ENCODE results near the gene KRTAP12-2.
A peak's percentile ranks its signal among the peaks of the same experiment; 100 is the strongest.

Gene KRTAP12-2

GRCh38 chr21:44658913-44659595 is 7.7 kb downstream of the KRTAP12-2 start:
- no peak overlapping the region for H3K4me2 ChIP-seq (ENCODE audit: low read length, poor library complexity, severe bottlenecking)
- H2BK15ac ChIP-seq (ENCODE audit: low read depth, poor library complexity, severe bottlenecking) = no peak overlapping the region
- DNase-seq = no peak
- WGBS = 66% methylated on average over 9 of the region's 11 CpGs
- no peaks in the 10 kb centered on the region for H3K36me3 ChIP-seq (ENCODE audit: control insufficient read depth in 1 of 2, insufficient read depth in 2 of 2, low read depth in 1 of 2, low read length in 2 of 2)
- peaks cover 2% of the 10 kb centered on the region for H3K4me1 ChIP-seq (ENCODE audit: control insufficient read depth, insufficient read depth, low read depth, low read length)
- no peak overlapping the region for H2BK12ac ChIP-seq (ENCODE audit: low read length in 2 of 2)
- no peak overlapping the region for H2AK5ac ChIP-seq (ENCODE audit: low read length, severe bottlenecking)
- H2BK5ac ChIP-seq (ENCODE audit: low read depth, low read length, poor library complexity, severe bottlenecking) = no peak overlapping the region
- no peak overlapping the region for H3K18ac ChIP-seq (ENCODE audit: low read depth in 1 of 2, low read length in 2 of 2)
- no peak overlapping the region for H3K4me3 ChIP-seq (ENCODE audit: insufficient read depth in 1 of 2, low read depth in 1 of 2, low read length in 2 of 2)
- no peak overlapping the region for H3K9ac ChIP-seq (ENCODE audit: low read length)
- H4K8ac ChIP-seq (ENCODE audit: low read length) = no peak overlapping the region
- H4K91ac ChIP-seq (ENCODE audit: low read length) = peak overlapping the region; percentile 15
- no peak overlapping the region for H3K27ac ChIP-seq (ENCODE audit: low read length, poor library complexity, severe bottlenecking)
- no peak overlapping the region for H2BK120ac ChIP-seq (ENCODE audit: low read depth, low read length)
- H3K23ac ChIP-seq (ENCODE audit: low read length in 2 of 2) = no peak overlapping the region
- no peak overlapping the region for H2AFZ ChIP-seq (ENCODE audit: low read depth, low read length)
- H3K79me1 ChIP-seq (replicated peaks; ENCODE audit: low read length, poor library complexity, severe bottlenecking) = no peaks in the 10 kb centered on the region
- H3K14ac ChIP-seq (ENCODE audit: low read length in 2 of 2) = no peak overlapping the region
- peaks cover 14% of the 10 kb centered on the region for H3K9me3 ChIP-seq (ENCODE audit: control insufficient read depth, low read length)
- no peaks in the 10 kb centered on the region for H3K27me3 ChIP-seq (ENCODE audit: control insufficient read depth in 1 of 2, insufficient read depth in 1 of 2, low read length in 2 of 2)
- H3K4ac ChIP-seq (ENCODE audit: low read depth in 1 of 2, low read length in 2 of 2) = no peak overlapping the region

- no peaks in the 10 kb centered on the region for H3K27me3 ChIP-seq (ENCODE audit: control insufficient read depth in 1 of 2, insufficient read depth in 1 of 2, low read length in 2 of 2)
- H3K23ac ChIP-seq (ENCODE audit: low read length in 2 of 2) = no peak overlapping the region
- no peaks in the 10 kb centered on the region for H3K36me3 ChIP-seq (ENCODE audit: control insufficient read depth in 1 of 2, insufficient read depth in 2 of 2, low read depth in 1 of 2, low read length in 2 of 2)
- H2BK12ac ChIP-seq (ENCODE audit: low read length in 2 of 2) = no peak overlapping the region
- H2AFZ ChIP-seq (ENCODE audit: low read depth, low read length) = no peak overlapping the region
- no peak overlapping the region for H2BK120ac ChIP-seq (ENCODE audit: low read depth, low read length)
- no peak overlapping the region for H2BK15ac ChIP-seq (ENCODE audit: low read depth, poor library complexity, severe bottlenecking)
- peaks cover 14% of the 10 kb centered on the region for H3K9me3 ChIP-seq (ENCODE audit: control insufficient read depth, low read length)
- no peak overlapping the region for H3K9ac ChIP-seq (ENCODE audit: low read length)
- no peak overlapping the region for H3K14ac ChIP-seq (ENCODE audit: low read length in 2 of 2)
- no peak overlapping the region for H3K4me2 ChIP-seq (ENCODE audit: low read length, poor library complexity, severe bottlenecking)
- H3K79me1 ChIP-seq (replicated peaks; ENCODE audit: low read length, poor library complexity, severe bottlenecking) = no peaks in the 10 kb centered on the region
- H3K4me1 ChIP-seq (ENCODE audit: control insufficient read depth, insufficient read depth, low read depth, low read length) = peaks cover 2% of the 10 kb centered on the region
- H3K4ac ChIP-seq (ENCODE audit: low read depth in 1 of 2, low read length in 2 of 2) = no peak overlapping the region
- H3K4me3 ChIP-seq (ENCODE audit: insufficient read depth in 1 of 2, low read depth in 1 of 2, low read length in 2 of 2) = no peak overlapping the region
- WGBS = 78% methylated on average over 4 of the region's 5 CpGs
- DNase-seq = no peak
- H2AK5ac ChIP-seq (ENCODE audit: low read length, severe bottlenecking) = no peak overlapping the region
- H2BK5ac ChIP-seq (ENCODE audit: low read depth, low read length, poor library complexity, severe bottlenecking) = no peak overlapping the region
- no peak overlapping the region for H3K27ac ChIP-seq (ENCODE audit: low read length, poor library complexity, severe bottlenecking)
- no peak overlapping the region for H3K18ac ChIP-seq (ENCODE audit: low read depth in 1 of 2, low read length in 2 of 2)
- H4K91ac ChIP-seq (ENCODE audit: low read length) = no peak overlapping the region
- no peak overlapping the region for H4K8ac ChIP-seq (ENCODE audit: low read length)
Measured at GRCh38 chr21:44658541-44658910, 8.2 kb downstream of the KRTAP12-2 start.

- no peak within 1 kb of the TSS for H3K14ac ChIP-seq (ENCODE audit: low read length in 2 of 2)
- H3K9me3 ChIP-seq (ENCODE audit: control insufficient read depth, low read length) = peaks cover 14% of the 10 kb centered on the region
- no peak within 1 kb of the TSS for H3K27ac ChIP-seq (ENCODE audit: low read length, poor library complexity, severe bottlenecking)
- no peak within 1 kb of the TSS for H3K23ac ChIP-seq (ENCODE audit: low read length in 2 of 2)
- H2AK5ac ChIP-seq (ENCODE audit: low read length, severe bottlenecking) = no peak within 1 kb of the TSS
- no peak within 1 kb of the TSS for H3K4me3 ChIP-seq (ENCODE audit: insufficient read depth in 1 of 2, low read depth in 1 of 2, low read length in 2 of 2)
- H3K79me1 ChIP-seq (replicated peaks; ENCODE audit: low read length, poor library complexity, severe bottlenecking) = no peaks in the 10 kb centered on the region
- no peaks in the 10 kb centered on the region for H3K27me3 ChIP-seq (ENCODE audit: control insufficient read depth in 1 of 2, insufficient read depth in 1 of 2, low read length in 2 of 2)
- H4K91ac ChIP-seq (ENCODE audit: low read length) = peak within 1 kb of the TSS; percentile 1
- no peaks in the 10 kb centered on the region for H3K36me3 ChIP-seq (ENCODE audit: control insufficient read depth in 1 of 2, insufficient read depth in 2 of 2, low read depth in 1 of 2, low read length in 2 of 2)
- H3K9ac ChIP-seq (ENCODE audit: low read length) = no peak within 1 kb of the TSS
- H3K4me1 ChIP-seq (ENCODE audit: control insufficient read depth, insufficient read depth, low read depth, low read length) = peaks cover 2% of the 10 kb centered on the region
- no peak within 1 kb of the TSS for H2AFZ ChIP-seq (ENCODE audit: low read depth, low read length)
- H3K4ac ChIP-seq (ENCODE audit: low read depth in 1 of 2, low read length in 2 of 2) = no peak within 1 kb of the TSS
- no peak within 1 kb of the TSS for H2BK15ac ChIP-seq (ENCODE audit: low read depth, poor library complexity, severe bottlenecking)
- no peak within 1 kb of the TSS for H3K4me2 ChIP-seq (ENCODE audit: low read length, poor library complexity, severe bottlenecking)
- no peak within 1 kb of the TSS for H2BK5ac ChIP-seq (ENCODE audit: low read depth, low read length, poor library complexity, severe bottlenecking)
- H2BK120ac ChIP-seq (ENCODE audit: low read depth, low read length) = no peak within 1 kb of the TSS
- no peak within 1 kb of the TSS for H4K8ac ChIP-seq (ENCODE audit: low read length)
- WGBS = 71% methylated on average over 26 of the region's 26 CpGs
- no peak within 1 kb of the TSS for H3K18ac ChIP-seq (ENCODE audit: low read depth in 1 of 2, low read length in 2 of 2)
- DNase-seq = peak; percentile 32
- no peak within 1 kb of the TSS for H2BK12ac ChIP-seq (ENCODE audit: low read length in 2 of 2)
Measured at GRCh38 chr21:44657635-44658540, 8.8 kb downstream of the KRTAP12-2 start, which contains the start of gene KRTAP12-3. TSS of gene KRTAP12-3 (plus strand) at chr21:44657932. CDS start at chr21:44657980, 48 bp downstream.

GRCh38 chr21:44656868-44657267 is 9.9 kb downstream of the KRTAP12-2 start:
- Histone ChIP-seq H3K23ac (ENCODE audit: low read length in 2 of 2) (no peak overlapping the region), H4K8ac (ENCODE audit: low read length) (no peak overlapping the region), H3K9ac (ENCODE audit: low read length) (no peak overlapping the region), H3K4me2 (ENCODE audit: low read length, poor library complexity, severe bottlenecking) (no peak overlapping the region), H3K14ac (ENCODE audit: low read length in 2 of 2) (no peak overlapping the region), H3K4ac (ENCODE audit: low read depth in 1 of 2, low read length in 2 of 2) (no peak overlapping the region), H4K91ac (ENCODE audit: low read length) (no peak overlapping the region), H3K18ac (ENCODE audit: low read depth in 1 of 2, low read length in 2 of 2) (no peak overlapping the region), H2BK12ac (ENCODE audit: low read length in 2 of 2) (no peak overlapping the region), H3K79me1 (replicated peaks; ENCODE audit: low read length, poor library complexity, severe bottlenecking) (no peaks in the 10 kb centered on the region), H2BK15ac (ENCODE audit: low read depth, poor library complexity, severe bottlenecking) (no peak overlapping the region), H3K27ac (ENCODE audit: low read length, poor library complexity, severe bottlenecking) (no peak overlapping the region), H3K9me3 (ENCODE audit: control insufficient read depth, low read length) (peaks cover 14% of the 10 kb centered on the region), H2BK120ac (ENCODE audit: low read depth, low read length) (no peak overlapping the region), H2BK5ac (ENCODE audit: low read depth, low read length, poor library complexity, severe bottlenecking) (no peak overlapping the region), H3K36me3 (ENCODE audit: control insufficient read depth in 1 of 2, insufficient read depth in 2 of 2, low read depth in 1 of 2, low read length in 2 of 2) (no peaks in the 10 kb centered on the region), H2AK5ac (ENCODE audit: low read length, severe bottlenecking) (no peak overlapping the region), H2AFZ (ENCODE audit: low read depth, low read length) (no peak overlapping the region), H3K4me3 (ENCODE audit: insufficient read depth in 1 of 2, low read depth in 1 of 2, low read length in 2 of 2) (no peak overlapping the region), H3K27me3 (ENCODE audit: control insufficient read depth in 1 of 2, insufficient read depth in 1 of 2, low read length in 2 of 2) (no peaks in the 10 kb centered on the region), H3K4me1 (ENCODE audit: control insufficient read depth, insufficient read depth, low read depth, low read length) (peaks cover 2% of the 10 kb centered on the region)
- no peak for DNase-seq
- WGBS = 18% methylated on average over 1 of the region's 1 CpG
